Stimulated activated CD4-positive, alpha-beta T cell treated with anti-CD3 and anti-CD28 coated beads, Interleukin-2, amount 100 ng/mL, for 24 hours (primary cell): ENCODE results near the gene KLRF2.
A peak's percentile ranks its signal among the peaks of the same experiment; 100 is the strongest.

Source experiments
- DNase-seq, 2 donors: peaks; one replicate each; pipeline ENCODE4 v3.0.0-alpha.2; 2020

The KLRF2 gene

GRCh38 chr12:9941838-9942237, 60.5 kb downstream of the KLRF2 start:
- DNase-seq, result no peak

GRCh38 chr12:9943240-9943639, 62.0 kb downstream of the KLRF2 start:
- DNase-seq, result peak in 1 of 2 donors; percentile 5

- DNase-seq, result no peak
Measured at GRCh38 chr12:9944391-9944790, 63.1 kb downstream of the KLRF2 start.
